CD4-positive, alpha-beta T cell (primary cell): ENCODE results near the gene IVNS1ABP. TPM values are rescaled to one million over a fixed set of nuclear protein-coding genes. Genes with fewer than 3 reads are reported as not detected.

Experiments used
- ATAC-seq: fragments of 200-7000 bp; cut with Tn5 transposase; one replicate; pipeline ENCODE4 v1.10.0; 2022; ENCODE audit warnings: mild to moderate bottlenecking; ENCODE audit not compliant: poor library complexity
- CTCF ChIA-PET: fragments of 350-600 bp; sonication (Branson Sonifier 250); formaldehyde crosslinking; loops from one replicate; lab custom pipeline; 2021; ENCODE audit warnings: antibody characterized with exemption, inconsistent platforms; lab: Charles Lee
- POLR2A ChIA-PET: fragments of 350-600 bp; sonication (Branson Sonifier 250); formaldehyde crosslinking; loops from one replicate; lab custom pipeline; 2021; ENCODE audit warnings: antibody characterized with exemption, inconsistent platforms; lab: Charles Lee
- DNase-seq, 14 experiments: peaks; one replicate each; pipeline ENCODE4 v3.0.0-alpha.2; 2013 to 2020; ENCODE audit warnings: mixed read lengths in 2 of 14
- H3K27ac ChIP-seq, 2 donors: one replicate each; pipeline versions ENCODE4 v1.5.1 to v1.7.0; 2013; ENCODE audit warnings: low read length in 2 of 2, low read depth in 1 of 2, mild to moderate bottlenecking in 1 of 2
- H3K27me3 ChIP-seq, 2 experiments: 1 replicate in 1 of 2; 2 replicates in 1 of 2; pipeline versions ENCODE4 v1.6.1 to v1.7.0; 2013; ENCODE audit warnings: low read length in 2 of 2, control low read depth in 1 of 2, mild to moderate bottlenecking in 1 of 2, moderate library complexity in 1 of 2; ENCODE audit not compliant: insufficient read depth in 2 of 2, control insufficient read depth in 1 of 2
- H3K36me3 ChIP-seq: one replicate; pipeline ENCODE4 v1.6.1; 2013; ENCODE audit warnings: low read length, control low read depth; ENCODE audit not compliant: insufficient read depth
- H3K4me1 ChIP-seq: one replicate; pipeline ENCODE4 v1.6.1; 2013; ENCODE audit warnings: low read length, control low read depth; ENCODE audit not compliant: insufficient read depth
- H3K4me3 ChIP-seq: one replicate; pipeline ENCODE4 v1.5.1; 2013; ENCODE audit warnings: mild to moderate bottlenecking, low read length, moderate library complexity
- H3K9me3 ChIP-seq, 2 experiments: 1 replicate in 1 of 2; 2 replicates in 1 of 2; pipeline versions ENCODE4 v1.6.1 to v1.7.0; 2013; ENCODE audit warnings: low read length in 2 of 2, mild to moderate bottlenecking in 2 of 2, control low read depth in 1 of 2, moderate library complexity in 1 of 2; ENCODE audit not compliant: control insufficient read depth in 1 of 2, insufficient read depth in 1 of 2
- H3K27ac Mint-ChIP-seq: one replicate; pipeline ENCODE4 v1.8.0; 2020; ENCODE audit warnings: mixed read lengths
- H3K27me3 Mint-ChIP-seq: one replicate; pipeline ENCODE4 v1.8.0; 2021; ENCODE audit warnings: mixed read lengths
- H3K36me3 Mint-ChIP-seq: one replicate; pipeline ENCODE4 v1.8.0; 2021; ENCODE audit warnings: low read depth, mixed read lengths
- H3K4me1 Mint-ChIP-seq: one replicate; pipeline ENCODE4 v1.8.0; 2021; ENCODE audit warnings: low read depth, mixed read lengths
- H3K4me3 Mint-ChIP-seq: one replicate; pipeline ENCODE4 v1.8.0; 2020; ENCODE audit warnings: mild to moderate bottlenecking, mixed read lengths
- H3K9me3 Mint-ChIP-seq: one replicate; pipeline ENCODE4 v1.8.0; 2020; ENCODE audit warnings: mixed read lengths
- CTCF ChIP-seq: fragments of 200-600 bp; IDR thresholded peaks from one replicate; pipeline ENCODE4 v1.8.0; 2022; ENCODE audit warnings: antibody characterized with exemption, mild to moderate bottlenecking
- intact Hi-C, 2 experiments: fragments of 100-400 bp; cut with DNase I in 1 of 2; cut with micrococcal nuclease in 1 of 2; formaldehyde crosslinking; loops; one replicate each; pipeline versions ENCODE4 v1.15.1 to v1.9.0; 2023 to 2025; cut with DNase I, micrococcal nuclease
- total RNA-seq, 174 experiments: library from RNA in 2 of 174; stranded (reverse) in 2 of 174; gene quantifications; one replicate each; pipeline ENCODE4 v1.2.3 and lab custom pipeline; 2021 to 2026

Gene IVNS1ABP
- total RNA-seq, 2 experiments from 2014 or later = 234 to 254 TPM

- no peak for ATAC-seq
- Histone ChIP-seq H3K36me3 (no peaks in the 10 kb centered on the region), H3K27me3 (no peaks in the 10 kb centered on the region), H3K27ac (no peak overlapping the region), H3K4me3 (no peak overlapping the region), H3K9me3 (peaks cover 0 to 5% of the 10 kb centered on the region in 2 experiments), H3K4me1 (no peaks in the 10 kb centered on the region)
- CTCF ChIA-PET = interaction anchor here (1.7 kb wide), 1 partner anchor 11 kb away, joined by 3 read pairs; no protein-coding TSS in a partner anchor
- H3K27me3 Mint-ChIP-seq = no peaks in the 10 kb centered on the region
- H3K9me3 Mint-ChIP-seq = peaks cover 13% of the 10 kb centered on the region
- intact Hi-C loops = no loop called here
- DNase-seq = no peak
- POLR2A ChIA-PET = no interaction called here
- H3K4me3 Mint-ChIP-seq = no peak overlapping the region
- no peak for TF ChIP-seq CTCF
- H3K27ac Mint-ChIP-seq = no peak overlapping the region
- no peaks in the 10 kb centered on the region for H3K36me3 Mint-ChIP-seq
- no peaks in the 10 kb centered on the region for H3K4me1 Mint-ChIP-seq
These were observed 46.2 kb upstream of the IVNS1ABP start for GRCh38 chr1:185363205-185363604.

GRCh38 chr1:185360714-185361113 is 43.7 kb upstream of the IVNS1ABP start:
- H3K36me3 Mint-ChIP-seq = no peaks in the 10 kb centered on the region
- TF ChIP-seq CTCF = no peak

GRCh38 chr1:185358957-185359356 is 41.9 kb upstream of the IVNS1ABP start:
- Histone ChIP-seq H3K27me3 (no peaks in the 10 kb centered on the region), H3K9me3 (peaks cover 0 to 5% of the 10 kb centered on the region in 2 experiments), H3K36me3 (no peaks in the 10 kb centered on the region), H3K4me3 (no peak overlapping the region), H3K27ac (no peak overlapping the region), H3K4me1 (no peaks in the 10 kb centered on the region)
- ChIA-PET CTCF (no interaction called here), POLR2A (no interaction called here)
- Mint-ChIP-seq H3K27ac (no peak overlapping the region), H3K27me3 (no peaks in the 10 kb centered on the region), H3K36me3 (no peaks in the 10 kb centered on the region), H3K4me3 (no peak overlapping the region), H3K9me3 (peaks cover 13% of the 10 kb centered on the region), H3K4me1 (no peaks in the 10 kb centered on the region)
- intact Hi-C loops = no loop called here
- ATAC-seq (no peak), DNase-seq (no peak)
- no peak for TF ChIP-seq CTCF

More at GRCh38 chr1:185360714-185361113, 43.7 kb upstream of the IVNS1ABP start:
- H3K4me3 Mint-ChIP-seq = no peak overlapping the region
- peaks cover 13% of the 10 kb centered on the region for H3K9me3 Mint-ChIP-seq
- Histone ChIP-seq H3K4me1 (no peaks in the 10 kb centered on the region), H3K4me3 (no peak overlapping the region), H3K36me3 (no peaks in the 10 kb centered on the region), H3K27ac (no peak overlapping the region), H3K27me3 (no peaks in the 10 kb centered on the region), H3K9me3 (peaks cover 0 to 5% of the 10 kb centered on the region in 2 experiments)
- no peaks in the 10 kb centered on the region for H3K4me1 Mint-ChIP-seq
- ATAC-seq (no peak), DNase-seq (no peak)
- H3K27ac Mint-ChIP-seq = no peak overlapping the region
- ChIA-PET POLR2A (no interaction called here), CTCF (no interaction called here)
- H3K27me3 Mint-ChIP-seq = no peaks in the 10 kb centered on the region
- intact Hi-C loops = no loop called here
